GM12874 (cell line): ENCODE results near the gene UBE2G1.

Source experiments
- TF ChIP-seq, protein P1 (sequence below): IDR thresholded peaks from 2 replicates; pipeline ENCODE4 v1.5.1; 2011; ENCODE audit warnings: low read depth, mild to moderate bottlenecking, control low read depth, low read length, moderate library complexity; ENCODE audit not compliant: insufficient read depth

UBE2G1 gene

DNA sequence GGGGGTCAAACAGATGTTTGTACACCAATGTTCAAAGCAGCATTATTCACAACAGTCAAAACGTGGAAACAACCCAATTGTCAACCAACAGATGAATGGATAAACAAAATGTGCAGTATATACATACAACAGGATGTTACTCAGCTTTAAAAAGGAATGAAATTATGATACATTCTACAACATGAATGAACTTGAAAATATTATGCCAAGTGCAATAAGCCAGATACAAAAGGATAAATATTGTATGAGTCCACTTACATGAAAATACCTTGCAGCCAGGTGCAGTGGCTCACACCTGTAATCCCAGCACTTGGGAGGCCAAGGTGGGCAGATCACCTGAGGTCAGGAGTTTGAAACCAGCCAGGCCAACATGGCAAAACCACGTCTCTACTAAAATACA is 39.9 kb downstream of the UBE2G1 start:
- TF ChIP-seq, protein P1, sequence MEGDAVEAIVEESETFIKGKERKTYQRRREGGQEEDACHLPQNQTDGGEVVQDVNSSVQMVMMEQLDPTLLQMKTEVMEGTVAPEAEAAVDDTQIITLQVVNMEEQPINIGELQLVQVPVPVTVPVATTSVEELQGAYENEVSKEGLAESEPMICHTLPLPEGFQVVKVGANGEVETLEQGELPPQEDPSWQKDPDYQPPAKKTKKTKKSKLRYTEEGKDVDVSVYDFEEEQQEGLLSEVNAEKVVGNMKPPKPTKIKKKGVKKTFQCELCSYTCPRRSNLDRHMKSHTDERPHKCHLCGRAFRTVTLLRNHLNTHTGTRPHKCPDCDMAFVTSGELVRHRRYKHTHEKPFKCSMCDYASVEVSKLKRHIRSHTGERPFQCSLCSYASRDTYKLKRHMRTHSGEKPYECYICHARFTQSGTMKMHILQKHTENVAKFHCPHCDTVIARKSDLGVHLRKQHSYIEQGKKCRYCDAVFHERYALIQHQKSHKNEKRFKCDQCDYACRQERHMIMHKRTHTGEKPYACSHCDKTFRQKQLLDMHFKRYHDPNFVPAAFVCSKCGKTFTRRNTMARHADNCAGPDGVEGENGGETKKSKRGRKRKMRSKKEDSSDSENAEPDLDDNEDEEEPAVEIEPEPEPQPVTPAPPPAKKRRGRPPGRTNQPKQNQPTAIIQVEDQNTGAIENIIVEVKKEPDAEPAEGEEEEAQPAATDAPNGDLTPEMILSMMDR = no peak

DNA sequence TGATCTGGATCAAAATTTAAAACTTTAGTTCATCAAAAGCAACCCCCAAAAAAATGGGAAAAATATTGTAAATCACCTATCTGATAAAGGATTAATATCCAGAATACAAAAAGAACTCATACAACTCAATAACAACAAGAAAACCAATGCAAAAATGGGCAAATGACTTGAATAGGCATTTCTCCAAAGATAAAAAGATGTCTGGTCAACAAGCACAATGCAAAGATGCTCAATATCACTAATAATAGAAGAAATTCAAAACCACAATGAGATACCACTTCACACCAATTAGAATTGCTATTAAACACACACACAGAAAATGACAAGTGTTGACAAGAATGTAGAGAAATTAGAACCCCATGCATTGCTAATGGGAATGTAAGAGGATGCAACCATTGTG is 40.4 kb downstream of the UBE2G1 start:
- TF ChIP-seq, protein P1 = no peak

DNA sequence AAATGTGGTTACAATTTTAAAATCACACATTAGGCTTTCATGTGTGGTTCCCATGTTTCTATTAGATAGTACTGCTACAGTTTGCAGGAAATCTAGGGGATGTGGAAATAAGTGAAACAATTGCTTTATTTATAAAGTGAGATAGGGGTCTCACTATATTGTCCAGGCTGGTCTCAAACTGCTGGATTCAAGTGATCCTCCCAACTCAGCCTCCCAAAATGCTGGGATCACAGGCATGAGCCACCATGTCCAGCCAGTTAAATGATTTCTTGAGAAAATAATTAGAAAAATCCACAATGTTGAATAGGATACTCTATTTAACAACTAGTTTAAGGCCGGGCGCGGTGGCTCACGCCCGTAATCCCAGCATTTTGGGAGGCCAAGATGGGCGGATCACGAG is 42.0 kb downstream of the UBE2G1 start:
- TF ChIP-seq, protein P1 = no peak

DNA sequence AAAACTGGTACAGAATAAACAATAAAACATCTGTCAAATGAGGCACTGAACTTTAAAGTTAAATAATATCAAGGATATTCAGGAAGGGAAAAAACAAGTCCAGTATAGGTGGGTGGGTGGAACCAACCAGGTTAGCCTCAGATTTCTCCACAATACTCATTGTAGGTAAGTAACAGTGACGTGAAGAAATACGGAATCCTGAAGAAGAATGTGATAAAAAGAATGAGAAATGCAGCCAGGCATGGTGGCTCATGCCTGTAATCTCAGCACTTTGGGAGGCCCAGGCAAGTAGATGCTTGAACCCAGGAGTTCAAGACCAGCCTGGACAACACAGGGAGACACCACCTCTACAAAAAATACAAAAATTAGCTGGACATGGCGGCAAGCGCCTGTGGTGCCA is 47.3 kb downstream of the UBE2G1 start:
- TF ChIP-seq, protein P1 = no peak

DNA sequence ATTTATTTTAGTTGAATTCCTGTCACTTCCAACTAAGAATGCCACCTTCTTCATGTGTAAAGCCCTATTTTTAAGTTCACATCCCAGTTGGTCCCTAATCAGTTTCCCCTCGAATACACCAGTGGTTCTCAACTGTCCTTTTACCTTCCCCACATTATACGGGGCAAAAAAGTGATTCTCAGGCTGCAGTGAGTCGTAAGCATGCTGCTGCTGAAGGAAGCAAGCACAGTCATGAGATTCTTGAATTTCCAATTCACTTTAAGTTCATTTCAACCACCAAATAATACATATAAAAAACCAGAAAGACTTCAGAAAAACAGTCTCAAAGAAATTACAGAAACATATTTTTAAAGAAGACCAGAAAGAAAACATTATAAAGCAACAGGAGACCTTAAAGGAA is 47.9 kb downstream of the UBE2G1 start:
- TF ChIP-seq, protein P1 = no peak

DNA sequence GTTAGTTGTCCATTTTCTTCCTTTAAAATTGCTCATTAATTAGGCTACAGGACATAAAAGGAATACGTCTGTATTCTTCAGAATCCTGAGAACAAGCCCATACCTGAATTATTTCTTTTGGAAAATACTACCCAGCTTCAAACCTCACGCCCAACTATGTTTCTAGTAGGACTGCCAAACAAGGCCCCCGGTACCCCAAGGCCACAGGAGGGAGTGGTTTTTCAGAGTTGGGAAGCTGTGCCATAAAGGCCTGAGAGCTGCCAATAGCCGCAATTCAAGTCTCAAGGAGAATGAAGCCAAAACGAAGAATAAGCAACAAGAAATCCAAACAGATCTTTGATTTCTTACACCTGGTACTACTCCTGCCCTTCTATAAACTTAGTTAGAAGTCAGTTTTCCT is 48.3 kb downstream of the UBE2G1 start:
- TF ChIP-seq, protein P1 = no peak

DNA sequence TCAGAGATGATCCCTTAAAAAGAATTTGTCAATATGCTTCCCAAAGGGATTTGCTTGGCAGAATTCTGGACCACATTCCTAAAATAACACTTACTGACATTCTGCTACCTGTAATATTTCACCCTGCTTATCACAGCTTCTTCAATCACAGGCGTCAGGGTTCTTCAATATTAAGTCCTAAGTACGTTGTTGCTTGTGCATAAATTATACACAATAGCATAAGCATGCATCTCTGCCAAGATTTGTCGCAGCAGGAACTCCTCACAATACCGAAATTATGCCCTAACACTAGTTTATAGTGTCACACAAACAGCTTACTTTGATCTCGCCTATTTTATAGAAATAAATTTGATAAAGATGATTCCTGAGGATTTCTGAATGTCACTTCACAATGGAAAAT is 48.9 kb downstream of the UBE2G1 start:
- TF ChIP-seq, protein P1 = no peak

DNA sequence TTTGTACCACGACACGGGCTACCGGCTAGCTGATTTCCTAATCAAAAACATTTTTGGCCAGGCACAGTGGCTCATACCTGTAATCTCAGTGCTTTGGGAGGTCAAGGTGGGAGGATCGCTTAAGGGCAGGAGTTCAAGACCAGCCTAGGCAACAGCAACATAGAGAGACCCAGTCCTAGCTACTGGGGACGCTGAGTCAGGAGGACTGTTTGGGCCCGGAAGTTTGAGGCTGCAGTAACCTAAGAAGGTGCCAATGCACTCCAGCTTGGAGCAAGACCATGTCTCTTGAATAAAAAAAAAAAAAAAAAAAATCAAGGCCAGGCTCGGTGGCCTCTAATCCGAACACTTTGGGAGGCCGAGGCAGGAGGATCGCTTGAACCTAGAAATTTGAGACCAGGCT is 49.8 kb downstream of the UBE2G1 start:
- TF ChIP-seq, protein P1 = no peak
